Measurements from ENCODE around the gene HSPB9. TPM values are rescaled to one million over a fixed set of nuclear protein-coding genes. Genes with fewer than 3 reads are reported as not detected.

HSPB9 gene
- total RNA-seq, 1 experiment from 2014 or later, result not detected

DNA sequence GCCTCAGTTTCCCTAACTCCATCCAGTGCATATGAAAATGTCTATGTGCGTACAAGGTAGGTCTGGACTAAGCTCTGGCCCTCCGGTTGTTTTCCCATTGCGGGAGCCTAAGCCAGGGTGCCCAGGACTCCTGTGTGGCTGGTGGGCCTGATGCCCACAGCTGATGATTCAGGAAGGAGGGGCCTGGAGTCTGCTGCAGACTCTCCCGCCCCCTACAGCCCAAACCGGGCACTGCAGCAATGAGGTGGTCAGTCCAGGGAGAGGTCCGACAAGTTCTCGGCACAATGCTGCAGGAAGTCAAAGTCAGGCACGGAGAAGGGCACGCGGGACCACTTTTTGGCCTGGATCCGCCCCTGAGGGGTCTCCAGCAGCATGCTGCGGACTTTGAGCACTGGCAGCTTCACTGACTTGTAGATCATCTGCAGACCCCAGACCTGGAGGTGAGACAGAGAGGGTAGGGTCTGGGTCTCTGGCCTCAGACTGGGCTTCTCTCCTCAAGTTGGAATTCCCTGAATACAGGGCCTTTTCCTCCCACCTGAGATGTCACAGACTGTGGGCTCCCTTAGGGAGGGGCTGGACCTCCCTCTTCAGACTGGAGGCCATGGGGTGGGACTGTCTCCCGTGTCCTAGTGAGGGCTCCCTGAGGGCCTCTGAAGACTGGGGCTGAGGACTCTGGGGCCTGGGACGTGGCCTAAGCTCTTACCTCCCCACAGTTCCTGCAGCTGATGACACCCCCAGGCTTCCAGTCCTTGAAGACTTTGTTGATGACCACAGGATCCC, 20.9 kb upstream of the HSPB9 start:
- DNase-seq (ENCODE audit: low spot score), result peak; percentile 70

DNA sequence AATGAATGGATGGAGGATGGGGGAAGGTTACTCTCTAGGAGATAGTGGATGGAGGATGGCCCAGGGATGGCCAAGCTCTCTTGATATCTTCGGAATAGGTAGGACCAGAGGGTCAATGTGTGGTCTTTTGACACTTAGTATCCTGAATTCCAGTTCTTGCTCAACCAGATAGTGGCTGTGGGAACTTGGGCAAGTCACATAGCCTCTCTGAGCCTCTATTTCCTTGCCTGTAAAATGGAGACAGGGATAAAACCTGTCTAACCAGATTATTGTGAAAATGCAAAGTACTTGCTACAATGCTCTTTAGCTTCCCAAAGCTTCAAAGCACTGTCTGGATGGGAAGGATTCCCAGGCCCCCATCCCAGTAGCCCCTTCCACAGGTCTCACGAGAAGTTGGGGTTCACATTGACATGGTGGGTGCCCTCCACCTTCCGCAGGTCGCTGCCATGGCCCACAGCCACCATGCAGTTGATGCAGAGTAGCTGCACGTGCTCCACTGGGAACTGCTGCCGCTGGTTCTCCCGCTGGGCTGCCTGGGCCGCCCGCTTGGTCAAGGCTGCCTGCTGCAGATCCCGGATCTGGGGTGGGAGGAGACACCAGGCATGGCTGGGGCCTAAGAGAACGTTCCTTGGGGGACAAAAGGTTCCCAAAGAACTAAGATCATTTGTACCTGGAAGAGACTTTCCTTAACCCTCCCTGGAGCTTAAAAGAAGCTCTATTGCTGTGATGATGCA, 19.2 kb upstream of the HSPB9 start:
- DNase-seq (ENCODE audit: low spot score), result no peak

DNA sequence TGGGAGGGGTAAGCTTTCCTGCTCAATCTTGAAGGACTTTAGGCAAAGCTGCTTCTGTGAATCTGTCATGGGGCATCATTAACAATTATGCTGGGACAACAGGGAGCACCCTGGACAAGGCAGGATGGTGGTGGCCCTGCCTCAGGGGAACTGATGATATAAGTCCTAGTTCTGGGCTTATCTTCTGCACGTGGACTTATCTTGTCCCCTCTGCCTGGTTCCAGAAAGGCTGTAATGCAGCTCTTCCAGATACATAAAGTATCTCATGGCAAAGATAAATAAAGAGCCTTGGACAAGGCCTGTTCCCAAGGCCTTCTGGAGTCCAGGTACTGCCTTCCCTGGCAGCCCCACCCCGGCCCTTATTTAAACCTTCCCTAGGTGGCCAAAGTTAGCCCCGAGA, 18.3 kb upstream of the HSPB9 start:
- DNase-seq (ENCODE audit: low spot score), result no peak

DNA sequence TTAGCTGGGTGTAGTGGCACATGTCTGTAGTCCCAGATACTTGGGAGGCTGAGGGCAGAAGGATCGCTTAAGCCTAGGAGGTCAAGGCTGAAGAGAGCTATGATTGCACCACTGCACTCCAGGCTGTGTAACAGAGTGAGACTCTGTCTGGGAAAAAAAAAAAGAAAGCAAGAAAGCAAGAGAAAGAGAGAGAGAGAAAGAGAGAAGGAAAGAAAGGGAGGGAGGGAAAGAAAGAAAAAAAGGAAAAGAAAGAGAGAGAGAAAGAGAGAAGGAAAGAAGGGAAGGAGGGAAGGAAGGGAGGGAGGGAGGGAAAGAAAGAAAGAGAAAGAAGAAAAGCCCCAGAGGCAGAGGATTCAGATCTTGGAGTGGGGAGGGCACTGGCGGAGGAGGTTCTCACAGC, 16.6 kb upstream of the HSPB9 start:
- DNase-seq (ENCODE audit: low spot score), result no peak

- DNase-seq (ENCODE audit: low spot score), result no peak
Observed at GRCh38 chr17:42107124-42107523, 15.5 kb upstream of the HSPB9 start.

DNA sequence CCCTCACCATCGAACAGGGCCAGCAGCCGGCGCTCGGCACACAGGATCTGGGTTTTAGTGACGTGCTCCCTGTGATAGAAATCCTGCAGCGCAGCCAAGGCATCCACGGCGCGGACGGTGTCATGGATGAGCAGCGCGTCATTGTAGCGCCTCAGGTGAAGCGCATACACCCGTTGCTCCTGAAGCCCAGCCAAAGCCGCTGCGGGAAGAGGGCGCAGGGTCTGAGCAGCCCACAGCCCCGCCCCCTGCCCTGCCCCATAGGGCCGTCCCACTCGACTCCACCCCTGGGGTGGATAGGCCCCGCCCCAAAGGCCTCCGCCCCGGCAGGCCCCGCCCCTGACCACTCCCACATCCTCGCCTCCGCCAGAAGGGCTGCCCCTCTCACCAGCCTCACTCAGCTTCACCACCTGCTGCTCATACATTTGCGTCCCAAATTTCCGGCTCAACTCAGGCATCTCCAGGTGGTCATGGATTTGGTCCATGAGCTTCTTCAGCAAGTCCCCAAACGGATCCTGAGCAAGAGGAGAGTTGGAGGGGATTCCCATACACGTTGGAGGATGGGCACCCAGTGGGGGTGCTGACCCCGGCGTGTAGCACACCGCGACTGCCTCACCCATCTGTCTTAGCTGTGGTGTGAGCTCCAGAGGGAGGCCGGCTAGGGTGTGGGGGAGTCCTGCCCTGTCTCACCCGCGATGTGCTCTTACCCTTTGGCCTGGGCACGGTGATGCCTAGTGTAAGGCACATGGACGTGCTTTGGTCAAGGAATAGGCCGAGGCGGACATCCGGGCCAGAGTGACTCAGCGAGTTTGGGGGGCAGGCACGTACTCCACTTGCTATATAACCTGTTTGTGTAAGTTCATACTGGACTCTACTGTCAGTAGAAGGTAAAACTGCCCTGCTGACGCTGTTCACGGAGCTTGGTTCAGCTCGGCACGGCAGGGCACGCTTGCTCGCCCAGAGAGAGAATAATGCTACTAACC, 14.7 kb upstream of the HSPB9 start:
- DNase-seq (ENCODE audit: low spot score), result peak; percentile 75

- DNase-seq (ENCODE audit: low spot score), result no peak
Observed at GRCh38 chr17:42109086-42109485, 13.5 kb upstream of the HSPB9 start.

DNA sequence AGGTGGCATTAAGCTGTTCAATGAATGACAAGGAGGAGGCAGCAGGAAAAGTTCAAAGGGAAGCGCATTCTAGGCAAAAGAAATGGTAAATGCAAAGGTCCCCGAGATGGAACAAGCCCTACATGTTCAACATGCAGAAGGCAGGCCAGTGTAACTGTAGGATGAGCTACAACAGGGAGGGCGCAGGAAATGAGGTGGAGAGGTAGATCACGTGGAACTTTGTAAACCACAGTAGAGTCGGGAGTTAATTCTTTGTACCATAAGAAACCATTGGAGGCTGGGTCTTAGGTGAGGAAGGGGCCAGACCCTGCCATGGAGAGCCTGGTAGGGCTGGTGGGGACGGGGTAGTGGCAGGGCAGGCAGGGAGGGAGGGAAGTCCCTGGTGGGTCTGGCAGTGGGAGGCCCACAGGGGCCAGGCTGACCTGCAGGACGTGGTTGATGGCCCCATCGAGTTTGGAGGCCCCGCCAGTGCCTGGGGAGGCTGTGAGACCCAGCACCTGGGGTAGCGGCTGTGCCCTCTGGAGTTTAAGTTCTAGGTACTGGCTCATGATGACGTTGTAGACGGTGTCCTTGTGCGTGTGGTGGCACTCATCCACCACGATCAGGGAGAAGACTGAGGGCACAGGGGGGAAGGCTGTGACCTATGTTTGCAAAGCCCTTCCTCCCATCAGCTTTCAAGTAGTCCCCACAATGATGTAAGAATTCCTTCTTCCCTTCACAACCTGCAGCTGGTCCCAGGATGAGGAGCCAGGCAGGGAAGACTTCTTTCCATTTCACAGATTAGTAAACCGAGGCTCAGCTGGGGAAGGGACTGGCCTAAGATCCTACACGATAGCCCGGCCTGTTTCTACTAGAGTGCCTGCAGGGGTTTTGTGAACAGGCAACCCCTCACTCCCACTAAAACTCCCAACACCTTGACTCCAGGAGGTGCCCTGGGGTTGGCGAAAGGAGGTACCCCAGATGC, 12.0 kb upstream of the HSPB9 start:
- DNase-seq (ENCODE audit: low spot score), result no peak

DNA sequence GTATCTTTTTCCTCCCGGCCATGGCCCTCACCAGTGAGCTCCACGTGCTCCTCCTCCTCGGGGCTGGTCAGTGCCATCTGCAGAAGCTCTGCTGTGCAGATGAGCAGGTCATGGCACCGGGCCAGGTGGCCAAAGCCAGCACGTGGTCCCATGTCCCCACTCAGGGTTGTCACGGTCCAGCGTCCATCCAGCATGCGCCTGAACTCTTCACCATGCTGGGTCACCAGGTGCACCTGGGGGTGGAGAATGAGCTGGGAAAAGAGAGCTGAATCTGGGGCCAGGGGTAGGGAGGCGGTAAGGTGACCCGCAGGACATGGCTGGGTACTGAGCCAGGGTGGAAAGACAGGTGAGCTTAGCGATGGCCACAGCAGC, 11.4 kb upstream of the HSPB9 start:
- no peak for DNase-seq (ENCODE audit: low spot score)

DNA sequence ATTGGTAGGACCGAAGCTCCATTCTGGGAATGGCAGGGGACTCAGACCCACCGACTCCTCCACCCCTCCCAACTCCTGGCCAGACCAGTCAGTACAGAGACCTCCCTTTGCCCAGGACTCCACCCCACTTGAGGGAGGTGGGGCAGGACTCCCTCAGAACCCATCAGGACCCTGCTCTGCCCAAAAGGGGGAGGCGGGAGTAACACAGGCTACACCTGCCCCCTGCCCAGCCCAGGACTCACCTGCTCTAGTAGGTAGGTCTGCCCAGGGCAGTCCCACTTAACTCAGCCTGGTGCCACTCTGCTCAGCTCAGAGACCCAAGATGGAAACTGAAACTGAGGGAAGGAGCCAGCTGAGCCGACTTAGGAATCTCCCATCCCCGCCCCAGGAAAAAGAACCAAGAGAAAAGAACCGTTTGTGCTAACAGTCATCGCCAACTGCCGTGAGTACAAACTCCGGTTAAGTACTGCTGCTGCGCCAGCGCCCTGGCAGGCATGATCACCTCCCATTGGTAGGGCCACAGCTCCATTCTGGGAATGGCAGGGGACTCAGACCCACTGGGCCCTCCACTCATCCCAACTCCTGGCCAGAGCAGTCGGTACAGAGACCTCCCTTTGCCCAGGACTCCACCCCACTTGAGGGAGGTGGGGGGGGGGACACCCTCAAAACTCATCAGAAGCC, 10.6 kb upstream of the HSPB9 start:
- DNase-seq (ENCODE audit: low spot score), result peak; percentile 52

DNA sequence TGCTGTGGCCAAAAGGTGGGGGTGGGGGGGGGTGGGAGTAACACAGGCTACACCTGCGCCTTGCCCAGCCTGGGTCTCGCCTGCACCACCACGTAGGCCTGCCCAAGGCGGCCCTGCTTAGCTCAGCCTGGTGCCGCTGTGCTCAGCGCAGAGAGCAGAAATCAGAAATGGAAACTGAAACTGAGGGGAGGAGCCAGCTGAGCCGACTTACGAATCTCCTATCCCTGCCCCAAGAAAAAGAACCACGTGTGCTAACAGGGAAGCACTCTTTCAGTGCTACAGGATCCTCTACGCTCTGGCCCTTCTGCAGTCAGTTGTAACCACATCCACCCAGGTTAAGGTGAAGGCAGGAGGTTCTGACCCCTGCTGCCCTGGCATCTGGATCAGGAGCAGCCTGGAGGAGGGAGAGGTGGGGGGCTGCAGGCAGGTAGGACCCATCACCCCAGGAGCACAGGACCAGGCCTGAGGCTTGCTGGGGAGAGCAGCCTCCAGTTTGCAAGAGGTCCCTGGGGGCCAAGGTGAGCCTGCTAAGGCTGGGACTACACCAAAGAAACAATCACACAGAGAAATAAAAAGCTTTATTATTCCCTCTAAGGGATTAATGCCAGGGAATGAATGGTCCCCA, 9.9 kb upstream of the HSPB9 start, which contains the start of gene DHX58:
DHX58 (minus strand) TSS at position 163 of the 625 bp plus-strand sequence. CDS start 822 bp downstream, outside the sequence.
- DNase-seq (ENCODE audit: low spot score), result peak; percentile 76

DNA sequence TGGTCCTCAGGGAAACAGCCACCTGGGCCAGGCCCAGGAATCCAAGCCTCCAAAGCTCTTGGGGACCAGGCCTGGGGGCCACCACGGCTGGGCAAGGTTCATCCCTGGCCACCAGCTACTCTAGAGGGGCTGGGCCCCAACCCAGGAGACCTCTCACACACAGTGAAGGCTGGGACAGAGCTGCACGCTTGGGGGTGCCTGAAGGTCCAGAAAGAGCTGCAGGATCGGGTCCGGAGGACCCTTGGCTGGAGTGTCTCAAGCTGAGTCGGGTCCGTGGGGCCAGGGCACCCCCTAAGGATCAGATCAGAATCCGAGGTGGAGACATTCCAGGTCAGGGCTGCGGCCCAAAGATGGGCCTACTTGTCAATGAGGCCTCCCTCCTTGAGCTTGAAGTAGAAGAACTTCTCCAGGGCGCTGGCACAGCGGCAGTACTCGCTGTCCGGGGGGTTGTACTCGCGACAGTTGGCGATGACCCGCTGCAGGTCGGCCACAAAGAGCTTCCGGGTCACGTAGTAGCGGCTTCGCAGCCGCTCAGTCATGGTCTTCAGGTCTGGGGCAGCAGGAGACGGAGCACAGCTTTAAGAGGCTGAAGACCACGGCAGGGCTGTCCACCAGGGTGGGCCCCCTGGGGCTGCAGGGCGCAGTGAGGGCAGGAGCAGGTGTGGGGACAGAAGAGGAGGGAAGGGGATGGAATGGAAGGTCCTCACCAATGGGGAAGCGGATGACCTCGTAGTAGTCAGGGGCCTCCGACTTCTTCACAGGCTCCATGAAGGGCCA, 9.1 kb upstream of the HSPB9 start:
- no peak for DNase-seq (ENCODE audit: low spot score)

- DNase-seq (ENCODE audit: low spot score), result no peak
Observed at GRCh38 chr17:42114118-42114517, 8.5 kb upstream of the HSPB9 start.

GRCh38 chr17:42116705-42117396, 5.8 kb upstream of the HSPB9 start:
- peak; percentile 90 for DNase-seq (ENCODE audit: low spot score)

DNA sequence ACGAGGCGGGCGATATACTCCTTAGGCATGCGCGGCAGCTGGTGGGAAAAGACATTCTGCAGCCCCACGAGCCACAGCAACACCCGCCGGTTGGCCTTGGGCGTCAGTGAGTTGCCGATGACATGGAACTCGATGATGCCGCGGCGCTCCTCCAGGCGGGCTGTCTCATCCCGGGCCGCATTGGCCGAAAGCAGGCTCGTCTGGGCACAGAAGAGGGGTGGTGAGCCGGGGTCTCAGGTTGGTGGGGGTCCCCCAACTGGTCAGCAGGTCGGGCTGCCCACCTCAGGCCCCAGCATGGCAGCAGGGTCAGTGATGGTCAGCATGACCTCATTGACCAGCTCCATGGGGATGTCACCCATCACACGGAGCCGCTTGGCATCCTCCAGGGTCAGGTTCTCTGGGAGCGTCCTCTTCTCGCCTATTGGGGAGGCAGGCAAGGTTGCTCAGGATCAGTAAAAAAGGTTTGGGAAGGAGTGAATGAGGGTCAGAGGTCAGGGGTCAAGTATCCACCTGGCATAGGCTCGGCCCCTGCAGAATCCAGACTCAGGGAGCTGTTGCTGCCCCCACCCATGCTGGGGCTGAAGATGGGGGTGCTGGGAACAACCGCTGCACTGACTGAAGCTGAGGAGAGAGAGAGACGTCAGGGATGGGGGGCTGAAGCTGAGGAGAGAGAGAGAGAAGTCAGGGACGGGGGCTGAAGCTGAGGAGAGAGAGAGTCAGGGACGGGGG, 5.0 kb upstream of the HSPB9 start:
- no peak for DNase-seq (ENCODE audit: low spot score)

DNA sequence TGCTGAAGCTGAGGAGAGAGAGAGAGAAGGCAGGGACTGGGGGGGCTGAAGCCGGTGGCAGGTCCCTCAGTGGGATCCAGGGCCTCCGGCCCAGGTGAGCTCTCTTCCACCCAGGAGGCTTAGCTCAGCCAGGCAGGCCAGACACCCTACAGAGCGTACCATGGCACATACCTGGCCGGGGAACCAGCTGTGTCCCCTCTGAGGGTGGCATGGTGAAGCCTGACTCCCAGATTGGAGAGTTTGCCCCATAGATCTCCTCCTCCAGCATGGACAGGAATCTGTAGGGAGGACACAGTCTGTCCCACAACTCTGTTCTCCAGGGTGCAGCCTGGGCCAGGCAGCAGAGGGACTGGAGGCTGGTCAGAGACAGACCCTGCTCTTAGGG, 4.5 kb upstream of the HSPB9 start:
- no peak for DNase-seq (ENCODE audit: low spot score)

- DNase-seq (ENCODE audit: low spot score), result peak; percentile 48
Observed at GRCh38 chr17:42118545-42118944, 4.1 kb upstream of the HSPB9 start.

- no peak for DNase-seq (ENCODE audit: low spot score)
Observed at GRCh38 chr17:42119301-42119700, 3.3 kb upstream of the HSPB9 start.
